Posterior vena cava (tissue), 2 donors: Measurements from ENCODE around the gene CSRP3. TPM values are rescaled to one million over a fixed set of nuclear protein-coding genes. Genes with fewer than 3 reads are reported as not detected.
"Not testable (repeated sequence)": the region's sequence is repeated elsewhere in the genome, so short reads cannot be mapped to it uniquely, and the experiment has no call there.

Experiments used
- DNase-seq: peaks from one replicate; pipeline ENCODE4 v3.0.0-alpha.2; 2020; ENCODE audit warnings: low spot score
- intact Hi-C, 2 donors: fragments of 100-400 bp; cut with DNase I; formaldehyde crosslinking; loops; one replicate each; pipeline versions ENCODE4 v1.14.1 to v1.14.2; 2022 to 2023
- total RNA-seq, 2 donors: library from RNA; stranded (reverse); fragmentation: NEBNext Ultra II Directional; extraction: Animal tissue kit (Norgen Biotek cat#: 25700); gene quantifications; one replicate each; pipeline ENCODE4 v1.2.1, GENCODE V29; 2021
- donor health status: DM: yes; HTN: yes; CAD: no.
- donor health status: DM: yes; HTN: yes; CAD: no.

The CSRP3 gene
- total RNA-seq, 2 donors from 2014 or later: not detected

GRCh38 chr11:19160847-19161246, 40.9 kb downstream of the CSRP3 start:
- intact Hi-C loops: no loop called here

GRCh38 chr11:19156892-19157291, 44.9 kb downstream of the CSRP3 start:
- intact Hi-C loops: no loop called here

More at GRCh38 chr11:19160847-19161246, 40.9 kb downstream of the CSRP3 start:
- no peak for DNase-seq

GRCh38 chr11:19145319-19145718, 56.5 kb downstream of the CSRP3 start:
- intact Hi-C loops: no loop called here
- no peak for DNase-seq

More at GRCh38 chr11:19156892-19157291, 44.9 kb downstream of the CSRP3 start:
- DNase-seq: no peak

GRCh38 chr11:19136884-19137283, 64.9 kb downstream of the CSRP3 start:
- DNase-seq, intact Hi-C loops: not testable (repeated sequence)

GRCh38 chr11:19134004-19134403, 67.8 kb downstream of the CSRP3 start:
- intact Hi-C loops: no loop called here
- DNase-seq: no peak

Other genes starting within 250 kb of the CSRP3 start
- 1 to 10 TPM in 1 of 2 donors, under 1 TPM in 1; 0.10 to 1.0 TPM for gene MRGPRX2, start 141.3 kb downstream of the CSRP3 start, total RNA-seq
- 1 to 10 TPM; 5.4 to 5.9 TPM for gene ZDHHC13, start 84.8 kb downstream of the CSRP3 start, total RNA-seq
- gene E2F8, start 39.0 kb upstream of the CSRP3 start, total RNA-seq: under 1 TPM in 1 of 2 donors, not detected in 1; 0.19 TPM